Measurements from ENCODE around the gene ITLN2.
"Not testable (repeated sequence)": the region's sequence is repeated elsewhere in the genome, so short reads cannot be mapped to it uniquely, and the experiment has no call there.

ITLN2 gene

DNA sequence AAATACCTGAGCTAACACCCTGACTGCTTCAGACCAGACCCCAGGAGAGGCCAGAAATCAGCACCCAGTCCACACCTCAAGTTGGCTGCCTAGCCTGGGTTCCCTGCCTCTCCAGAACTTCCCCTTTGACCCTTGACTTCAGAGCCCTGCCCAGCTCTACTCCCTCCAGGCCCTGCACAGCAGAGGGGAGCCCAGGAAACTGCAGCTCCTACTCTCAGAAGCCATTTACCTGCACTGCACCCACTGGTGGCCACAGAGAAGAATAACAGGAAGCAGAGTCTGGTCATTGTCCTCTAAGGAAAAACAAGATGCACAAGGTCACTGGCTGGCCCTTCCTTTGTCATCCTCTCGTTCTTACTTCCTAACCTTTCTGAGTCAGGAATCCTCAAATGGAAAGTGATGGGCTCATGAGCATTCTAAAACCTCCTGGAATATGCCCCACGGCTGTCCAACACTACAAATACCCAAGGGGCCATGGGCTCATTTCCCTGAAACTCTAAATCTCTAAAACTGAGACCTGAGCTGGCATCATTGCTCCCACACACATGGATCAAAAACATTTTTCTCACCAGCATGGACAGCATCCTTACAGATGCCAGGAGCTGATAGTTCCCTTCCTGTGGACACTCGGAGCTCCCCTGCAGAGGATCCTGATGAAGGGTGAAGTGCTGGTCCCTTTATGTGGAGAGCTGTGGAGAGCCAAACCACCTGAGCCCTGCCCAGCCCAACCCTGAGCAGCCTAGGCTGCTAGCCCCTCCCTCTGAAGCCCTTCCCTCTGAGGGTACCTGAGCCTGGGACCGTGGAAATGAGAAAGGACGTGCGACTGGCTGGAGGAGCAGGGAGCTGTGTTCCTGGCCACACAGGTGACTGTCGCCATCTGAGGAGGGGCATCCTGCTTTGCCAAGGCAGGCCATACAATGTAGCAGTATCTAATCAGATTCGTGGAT, at the start of gene ITLN2:
TSS of gene ITLN2 (minus strand) at position 652 of the 947 bp plus-strand sequence. CDS start at position 584, 68 bp downstream.
- DNase-seq = peak; percentile 87

DNA sequence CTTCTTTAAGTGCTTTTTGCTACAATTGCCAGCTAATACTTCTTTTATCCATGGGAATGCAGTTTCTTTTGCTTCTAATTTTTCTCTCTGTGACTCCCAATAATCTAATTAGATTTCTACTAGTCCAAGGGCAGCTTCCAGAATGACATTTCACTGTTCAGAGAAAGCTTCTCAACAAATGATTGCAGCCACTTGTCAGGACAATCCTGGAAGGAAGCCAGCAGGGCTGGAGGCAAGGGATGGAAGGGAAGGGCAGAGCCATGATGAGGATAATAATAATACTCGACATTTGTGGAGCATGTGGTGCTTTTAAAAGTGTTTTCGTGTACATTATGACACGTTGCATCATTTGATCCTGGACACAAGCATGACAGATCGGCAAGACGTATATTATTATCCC, 46.9 kb upstream of the ITLN2 start:
- no peak for DNase-seq

- DNase-seq = no peak
These were observed 46.3 kb upstream of the ITLN2 start for GRCh38 chr1:161000736-161001480.

DNA sequence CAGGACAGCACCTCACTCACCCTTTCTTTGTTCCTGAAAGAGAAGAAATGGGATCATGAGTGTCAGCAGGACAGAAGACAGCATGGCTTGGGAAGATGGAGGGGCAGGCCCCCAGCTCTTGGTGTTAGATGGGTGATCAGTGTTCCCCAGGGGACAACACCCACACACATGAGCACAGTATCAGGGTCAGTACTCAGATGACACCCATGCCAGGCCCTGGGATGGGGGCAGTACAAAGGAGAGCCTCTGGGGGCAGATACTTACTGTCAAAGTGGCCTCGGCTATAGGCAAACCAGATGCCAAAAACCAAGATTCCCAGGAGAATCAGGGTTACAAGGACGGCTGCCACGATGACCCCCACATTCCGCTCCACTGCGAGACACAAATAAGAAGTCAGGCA, 44.8 kb upstream of the ITLN2 start:
- DNase-seq = no peak

DNA sequence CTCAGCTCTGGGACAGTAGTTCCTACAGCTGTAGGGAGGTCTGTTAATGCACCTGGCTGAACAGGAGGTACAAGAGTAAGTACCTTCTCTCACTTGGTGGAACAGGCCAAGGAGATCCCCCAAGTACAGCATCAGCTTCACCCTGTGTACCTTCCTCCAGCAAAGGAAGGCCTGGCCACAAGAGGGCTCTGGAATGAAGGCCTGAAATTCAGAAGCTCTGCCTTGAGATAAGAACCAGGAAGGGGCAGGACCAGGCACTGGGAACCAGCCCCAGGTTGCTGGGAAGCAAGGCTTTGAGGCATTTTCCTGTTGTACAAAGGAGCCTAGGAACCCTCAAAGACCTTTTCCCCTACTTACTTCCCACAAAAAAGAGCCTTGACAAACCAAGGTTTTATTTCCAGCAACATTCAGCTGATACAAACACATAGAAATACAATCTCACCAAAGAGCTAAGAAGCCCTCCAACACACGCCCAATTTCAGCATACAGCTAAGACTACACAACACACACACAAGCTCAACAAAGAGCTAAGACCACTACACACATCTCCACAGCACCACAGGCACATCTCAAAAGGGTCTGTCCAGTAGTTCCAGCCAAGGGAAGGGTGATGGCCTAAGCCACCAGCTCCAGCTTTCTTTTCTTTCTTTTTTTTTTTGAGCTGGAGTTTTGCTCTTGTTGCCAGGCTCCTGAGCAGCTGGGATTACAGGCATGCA, 42.9 kb upstream of the ITLN2 start:
- DNase-seq = peak; percentile 86

GRCh38 chr1:160996178-160996577, 41.6 kb upstream of the ITLN2 start:
- DNase-seq = no peak

- DNase-seq = peak; percentile 75
These were observed 39.1 kb upstream of the ITLN2 start for GRCh38 chr1:160993544-160994193.

- DNase-seq = not testable (repeated sequence)
These were observed 37.4 kb upstream of the ITLN2 start for GRCh38 chr1:160992036-160992435.

GRCh38 chr1:160987359-160988050, 32.9 kb upstream of the ITLN2 start:
- DNase-seq = no peak

- no peak for DNase-seq
These were observed 31.1 kb upstream of the ITLN2 start for GRCh38 chr1:160985723-160986122.

GRCh38 chr1:160981584-160982411, 27.2 kb upstream of the ITLN2 start:
- DNase-seq = peak; percentile 51

DNA sequence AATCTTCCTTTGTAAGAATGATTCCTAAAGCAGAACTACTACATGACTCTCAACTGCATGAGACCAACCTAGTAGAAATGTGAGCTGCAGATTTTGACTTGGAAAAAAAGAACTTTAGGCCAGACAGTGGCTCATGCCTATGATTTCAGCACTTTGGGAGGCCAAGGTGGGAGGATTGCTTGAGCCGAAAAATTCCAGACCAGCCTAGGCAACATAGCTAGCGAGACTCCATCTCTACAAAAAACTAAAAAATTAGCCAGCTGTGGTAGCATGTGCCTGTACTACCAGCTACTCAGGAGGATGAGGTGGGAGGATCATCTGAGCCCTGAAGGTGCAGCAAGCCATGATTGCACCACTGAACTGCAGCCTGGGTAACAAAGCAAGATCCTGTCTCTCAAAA, 24.7 kb upstream of the ITLN2 start:
- DNase-seq = no peak

GRCh38 chr1:160978510-160978927, 23.9 kb upstream of the ITLN2 start:
- no peak for DNase-seq

DNA sequence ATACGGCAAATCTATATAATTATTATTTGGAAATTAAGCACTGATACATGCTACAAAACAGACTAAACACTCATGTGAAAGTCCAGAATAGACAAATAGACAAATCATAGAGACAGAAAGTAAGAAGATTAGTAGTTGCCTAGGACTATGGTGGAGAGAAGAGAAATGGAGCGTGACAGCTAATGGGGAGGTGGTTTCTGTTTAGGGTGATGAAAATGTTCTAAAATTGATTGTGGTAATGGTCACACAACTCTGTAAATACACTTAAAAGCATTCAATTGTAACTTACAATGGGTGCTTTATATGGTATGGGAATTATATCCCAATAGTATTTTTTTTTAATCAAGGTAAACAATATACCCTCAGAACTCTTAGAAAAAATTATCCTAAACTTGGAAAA, 20.4 kb upstream of the ITLN2 start:
- DNase-seq = no peak

DNA sequence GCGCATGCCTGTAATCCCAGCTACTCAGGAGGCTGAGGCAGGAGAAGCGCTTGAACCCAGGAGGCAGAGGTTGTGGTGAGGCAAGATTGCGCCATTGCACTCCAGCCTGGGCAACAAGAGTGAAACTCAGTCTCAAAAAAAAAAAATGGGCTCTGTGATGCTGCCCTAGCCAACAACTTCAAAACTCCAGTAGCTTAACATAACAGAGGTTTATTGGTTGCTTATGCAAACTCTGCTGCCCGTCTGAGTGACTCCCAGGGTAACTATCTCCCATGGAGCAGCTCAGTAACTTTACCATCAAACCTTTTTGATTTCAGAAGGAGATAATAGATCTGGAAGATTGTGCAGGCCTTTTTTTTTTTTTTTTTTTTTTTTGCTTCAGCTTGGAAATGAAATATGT, 18.9 kb upstream of the ITLN2 start:
- no peak for DNase-seq

DNA sequence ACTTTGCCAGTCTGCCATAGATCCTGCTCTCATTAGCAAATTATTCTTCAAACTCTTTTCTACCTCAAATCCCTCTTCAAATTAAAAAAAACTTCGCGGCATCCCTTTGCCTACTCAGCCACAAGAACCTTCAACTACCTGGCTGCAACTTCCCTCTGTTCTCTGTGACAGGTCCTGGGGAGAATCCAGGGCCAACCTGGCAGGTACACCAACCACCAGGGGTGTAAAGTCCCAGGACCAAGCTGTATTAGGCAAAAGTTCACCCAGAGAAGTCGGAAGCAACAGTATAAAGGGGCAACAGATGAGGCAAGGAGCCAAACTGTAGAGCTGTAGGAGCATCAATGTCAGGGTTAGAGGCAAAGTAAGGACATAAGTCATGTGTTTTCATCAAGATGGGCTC, 18.3 kb upstream of the ITLN2 start:
- DNase-seq = no peak

DNA sequence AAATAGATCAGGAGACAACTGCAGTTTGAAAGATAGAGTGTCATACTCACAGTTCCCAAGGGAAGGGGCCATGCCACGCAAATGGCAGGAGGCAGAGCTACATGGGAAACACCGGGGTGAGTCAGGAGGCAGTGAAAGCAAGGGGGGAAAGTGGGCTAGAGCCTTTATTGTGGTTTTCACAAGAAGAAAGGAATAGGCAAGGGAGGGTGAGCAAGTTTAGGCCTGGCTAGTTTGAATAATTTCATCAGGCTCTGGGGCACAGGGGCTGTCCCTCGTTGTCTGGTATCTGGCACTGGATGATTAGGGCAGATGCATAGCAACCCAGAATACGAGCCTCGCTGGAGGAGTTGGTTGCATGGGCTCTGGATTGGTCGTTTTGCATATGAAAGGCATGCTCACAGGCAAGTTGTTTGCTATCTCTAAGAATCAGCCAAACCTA, 17.0 kb upstream of the ITLN2 start:
- peak; percentile 32 for DNase-seq

GRCh38 chr1:160963521-160963920, 8.9 kb upstream of the ITLN2 start:
- no peak for DNase-seq

GRCh38 chr1:160961419-160961818, 6.8 kb upstream of the ITLN2 start:
- DNase-seq = no peak

- no peak for DNase-seq
These were observed 2.4 kb upstream of the ITLN2 start for GRCh38 chr1:160956966-160957365.

- no peak for DNase-seq
These were observed 1.6 kb downstream of the ITLN2 start for GRCh38 chr1:160953030-160953429.
